Upper lobe of left lung (tissue), 4 donors: Measurements from ENCODE around the gene NOTCH4.
"Not testable (repeated sequence)": the region's sequence is repeated elsewhere in the genome, so short reads cannot be mapped to it uniquely, and the experiment has no call there.

Source experiments
- POLR2A ChIP-seq, 4 donors: fragments of 450-650 bp; IDR thresholded peaks; one replicate each; pipeline ENCODE4 v1.5.1; 2016 to 2017; ENCODE audit warnings: antibody characterized with exemption in 4 of 4, mild to moderate bottlenecking in 2 of 4
- TF ChIP-seq, protein P1 (sequence below), 6 experiments: fragments of 450-650 bp in 4 of 6; fragments of 200-600 bp in 2 of 6; sonication (generic) in 2 of 6; IDR thresholded peaks; one replicate each; pipeline ENCODE4 v1.5.1; 2016 to 2019; ENCODE audit warnings: antibody characterized with exemption in 6 of 6

GRCh38 chr6:32187725-32188380, 36.0 kb downstream of the NOTCH4 start:
- TF ChIP-seq, protein P1, sequence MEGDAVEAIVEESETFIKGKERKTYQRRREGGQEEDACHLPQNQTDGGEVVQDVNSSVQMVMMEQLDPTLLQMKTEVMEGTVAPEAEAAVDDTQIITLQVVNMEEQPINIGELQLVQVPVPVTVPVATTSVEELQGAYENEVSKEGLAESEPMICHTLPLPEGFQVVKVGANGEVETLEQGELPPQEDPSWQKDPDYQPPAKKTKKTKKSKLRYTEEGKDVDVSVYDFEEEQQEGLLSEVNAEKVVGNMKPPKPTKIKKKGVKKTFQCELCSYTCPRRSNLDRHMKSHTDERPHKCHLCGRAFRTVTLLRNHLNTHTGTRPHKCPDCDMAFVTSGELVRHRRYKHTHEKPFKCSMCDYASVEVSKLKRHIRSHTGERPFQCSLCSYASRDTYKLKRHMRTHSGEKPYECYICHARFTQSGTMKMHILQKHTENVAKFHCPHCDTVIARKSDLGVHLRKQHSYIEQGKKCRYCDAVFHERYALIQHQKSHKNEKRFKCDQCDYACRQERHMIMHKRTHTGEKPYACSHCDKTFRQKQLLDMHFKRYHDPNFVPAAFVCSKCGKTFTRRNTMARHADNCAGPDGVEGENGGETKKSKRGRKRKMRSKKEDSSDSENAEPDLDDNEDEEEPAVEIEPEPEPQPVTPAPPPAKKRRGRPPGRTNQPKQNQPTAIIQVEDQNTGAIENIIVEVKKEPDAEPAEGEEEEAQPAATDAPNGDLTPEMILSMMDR (IDR thresholded peaks at IDR 0.05): not testable (repeated sequence)
- TF ChIP-seq POLR2A (IDR thresholded peaks at IDR 0.05): not testable (repeated sequence)
